DOHH2 (cell line): ENCODE measurements around the gene HEXIM2.

Experiments used
- H3F3A ChIP-seq: fragments of 200-600 bp; sonication (generic), shearing (Covaris generic); 2 replicates; pipeline ENCODE4 v1.6.0; 2016; ENCODE audit warnings: antibody characterized with exemption, mild to moderate bottlenecking; ENCODE audit not compliant: control insufficient read depth, insufficient read depth
- H3K27ac ChIP-seq: fragments of 200-600 bp; sonication (generic); 2 replicates; pipeline ENCODE4 v1.5.1; 2014; ENCODE audit warnings: low read depth, mild to moderate bottlenecking, low read length, moderate library complexity
- H3K27me3 ChIP-seq: fragments of 200-600 bp; sonication (generic); 2 replicates; pipeline ENCODE4 v1.6.1; 2014; ENCODE audit warnings: mild to moderate bottlenecking, low read length, mixed read lengths; ENCODE audit not compliant: control insufficient read depth
- H3K36me3 ChIP-seq: fragments of 200-600 bp; sonication (generic); 2 replicates; pipeline ENCODE4 v1.6.1; 2014; ENCODE audit warnings: mild to moderate bottlenecking, low read length, moderate library complexity, mixed read lengths; ENCODE audit not compliant: control insufficient read depth
- H3K4me1 ChIP-seq: fragments of 200-600 bp; sonication (generic); 2 replicates; pipeline ENCODE4 v1.6.1; 2014; ENCODE audit warnings: mild to moderate bottlenecking, low read length, mixed read lengths; ENCODE audit not compliant: control insufficient read depth
- H3K4me2 ChIP-seq: fragments of 200-600 bp; sonication (generic); 2 replicates; pipeline ENCODE4 v1.6.0; 2014; ENCODE audit warnings: mild to moderate bottlenecking, low read length, moderate library complexity
- H3K4me3 ChIP-seq: fragments of 200-600 bp; sonication (generic); 2 replicates; pipeline ENCODE4 v1.5.1; 2014; ENCODE audit warnings: mild to moderate bottlenecking, low read length, mixed read lengths
- H3K79me2 ChIP-seq: fragments of 200-600 bp; sonication (generic); 2 replicates; pipeline ENCODE4 v1.6.1; 2014; ENCODE audit warnings: mild to moderate bottlenecking, low read length, mixed read lengths; ENCODE audit not compliant: control insufficient read depth
- H3K9me2 ChIP-seq: fragments of 200-600 bp; sonication (generic); replicated peaks from 2 replicates; pipeline ENCODE4 v1.6.1; 2014; ENCODE audit warnings: mild to moderate bottlenecking, low read length, mixed read lengths; ENCODE audit not compliant: control insufficient read depth
- H3K9me3 ChIP-seq: fragments of 200-600 bp; sonication (generic); 2 replicates; pipeline ENCODE4 v1.6.1; 2014; ENCODE audit warnings: antibody characterized with exemption, low read length, mixed read lengths; ENCODE audit not compliant: control insufficient read depth, insufficient read depth
- H4K20me1 ChIP-seq: fragments of 200-600 bp; sonication (generic); 2 replicates; pipeline ENCODE4 v1.6.0; 2014; ENCODE audit warnings: low read depth, mild to moderate bottlenecking, antibody characterized with exemption, low read length, moderate library complexity; ENCODE audit not compliant: control insufficient read depth, insufficient read depth
- EZH2phosphoT487 ChIP-seq: fragments of 200-600 bp; sonication (generic); IDR thresholded peaks from 2 replicates; pipeline ENCODE4 v1.6.1; 2017; ENCODE audit warnings: borderline replicate concordance, mild to moderate bottlenecking, antibody characterized with exemption, low read length, moderate library complexity, mixed read lengths
- TF ChIP-seq, protein P1 (sequence below): fragments of 200-600 bp; sonication (generic); IDR thresholded peaks from one replicate; pipeline ENCODE4 v1.5.1; 2014; ENCODE audit warnings: antibody characterized with exemption, mild to moderate bottlenecking, low read depth, low read length; ENCODE audit not compliant: poor library complexity, severe bottlenecking

The HEXIM2 gene

DNA sequence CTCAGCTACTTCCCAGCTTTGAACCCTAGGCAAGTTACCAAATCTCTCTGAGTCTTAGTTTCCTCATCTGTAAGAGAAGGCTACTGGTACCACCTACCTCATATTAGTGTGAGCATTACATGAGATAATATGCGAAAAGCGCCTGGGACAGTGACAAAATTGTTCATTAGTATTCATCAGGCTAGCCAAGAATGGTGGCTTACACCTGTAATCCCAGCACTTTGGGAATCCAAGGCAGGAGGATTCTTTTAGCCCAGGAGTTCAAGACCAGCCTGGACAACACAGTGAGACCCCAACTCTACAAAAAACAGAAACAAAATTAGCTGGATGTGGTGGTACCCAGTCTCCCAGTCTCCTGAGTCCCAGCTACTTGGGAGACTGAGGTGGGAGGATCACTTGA lies 32.7 kb upstream of the HEXIM2 start:
- peaks cover 12% of the 10 kb centered on the region for H3K4me1 ChIP-seq
- no peaks in the 10 kb centered on the region for H3K9me3 ChIP-seq
- H3K4me2 ChIP-seq, result no peak overlapping the region
- peaks cover 3% of the 10 kb centered on the region; the same call in 1 of the 2 replicates for H3F3A ChIP-seq
- H4K20me1 ChIP-seq, result 0 out of 2 replicates have a peak, but pooled peaks cover 4% of the 10 kb centered on the region
- no peaks in the 10 kb centered on the region for H3K9me2 ChIP-seq
- no peak overlapping the region for H3K4me3 ChIP-seq
- H3K36me3 ChIP-seq, result no peaks in the 10 kb centered on the region
- no peaks in the 10 kb centered on the region for H3K79me2 ChIP-seq
- H3K27me3 ChIP-seq, result peaks cover 16% of the 10 kb centered on the region
- TF ChIP-seq, protein P1, sequence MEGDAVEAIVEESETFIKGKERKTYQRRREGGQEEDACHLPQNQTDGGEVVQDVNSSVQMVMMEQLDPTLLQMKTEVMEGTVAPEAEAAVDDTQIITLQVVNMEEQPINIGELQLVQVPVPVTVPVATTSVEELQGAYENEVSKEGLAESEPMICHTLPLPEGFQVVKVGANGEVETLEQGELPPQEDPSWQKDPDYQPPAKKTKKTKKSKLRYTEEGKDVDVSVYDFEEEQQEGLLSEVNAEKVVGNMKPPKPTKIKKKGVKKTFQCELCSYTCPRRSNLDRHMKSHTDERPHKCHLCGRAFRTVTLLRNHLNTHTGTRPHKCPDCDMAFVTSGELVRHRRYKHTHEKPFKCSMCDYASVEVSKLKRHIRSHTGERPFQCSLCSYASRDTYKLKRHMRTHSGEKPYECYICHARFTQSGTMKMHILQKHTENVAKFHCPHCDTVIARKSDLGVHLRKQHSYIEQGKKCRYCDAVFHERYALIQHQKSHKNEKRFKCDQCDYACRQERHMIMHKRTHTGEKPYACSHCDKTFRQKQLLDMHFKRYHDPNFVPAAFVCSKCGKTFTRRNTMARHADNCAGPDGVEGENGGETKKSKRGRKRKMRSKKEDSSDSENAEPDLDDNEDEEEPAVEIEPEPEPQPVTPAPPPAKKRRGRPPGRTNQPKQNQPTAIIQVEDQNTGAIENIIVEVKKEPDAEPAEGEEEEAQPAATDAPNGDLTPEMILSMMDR, result no peak
- TF ChIP-seq EZH2phosphoT487, result no peak
- no peak overlapping the region for H3K27ac ChIP-seq

DNA sequence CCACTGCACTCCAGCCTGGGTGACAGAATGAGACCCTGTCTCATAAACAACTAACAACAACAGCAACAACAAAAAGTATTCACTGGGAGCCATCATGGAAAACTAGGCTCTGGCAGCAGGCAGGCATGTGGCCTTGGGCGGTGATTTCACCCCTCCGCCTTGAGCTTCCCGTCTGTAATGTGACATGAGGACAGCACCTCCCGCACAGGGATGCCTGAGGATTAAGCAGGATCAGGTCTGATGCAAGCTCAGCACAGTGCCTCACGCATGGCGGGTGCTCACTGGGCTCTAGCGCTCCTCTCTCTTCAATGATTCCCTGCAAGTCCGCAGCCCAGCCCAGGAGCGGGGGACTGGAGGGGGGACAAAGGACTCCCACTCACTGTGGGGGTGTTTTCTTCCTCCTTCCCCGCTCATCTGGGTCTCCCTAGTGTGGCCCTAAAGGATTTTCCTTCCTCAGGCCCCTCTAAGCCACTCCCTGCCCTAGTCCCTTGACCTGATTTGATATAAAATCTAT lies 32.2 kb upstream of the HEXIM2 start:
- H3K27me3 ChIP-seq, result peaks cover 16% of the 10 kb centered on the region
- H3K4me2 ChIP-seq, result no peak overlapping the region
- no peak overlapping the region for H3K4me3 ChIP-seq
- 0 out of 2 replicates have a peak, but pooled peaks cover 4% of the 10 kb centered on the region for H4K20me1 ChIP-seq
- no peaks in the 10 kb centered on the region for H3K36me3 ChIP-seq
- H3K4me1 ChIP-seq, result peaks cover 12% of the 10 kb centered on the region
- peaks cover 4% of the 10 kb centered on the region; the same call in 1 of the 2 replicates for H3F3A ChIP-seq
- H3K27ac ChIP-seq, result no peak overlapping the region
- no peaks in the 10 kb centered on the region for H3K9me3 ChIP-seq
- H3K9me2 ChIP-seq, result no peaks in the 10 kb centered on the region
- TF ChIP-seq, protein P1, result no peak
- no peak for TF ChIP-seq EZH2phosphoT487
- H3K79me2 ChIP-seq, result no peaks in the 10 kb centered on the region

DNA sequence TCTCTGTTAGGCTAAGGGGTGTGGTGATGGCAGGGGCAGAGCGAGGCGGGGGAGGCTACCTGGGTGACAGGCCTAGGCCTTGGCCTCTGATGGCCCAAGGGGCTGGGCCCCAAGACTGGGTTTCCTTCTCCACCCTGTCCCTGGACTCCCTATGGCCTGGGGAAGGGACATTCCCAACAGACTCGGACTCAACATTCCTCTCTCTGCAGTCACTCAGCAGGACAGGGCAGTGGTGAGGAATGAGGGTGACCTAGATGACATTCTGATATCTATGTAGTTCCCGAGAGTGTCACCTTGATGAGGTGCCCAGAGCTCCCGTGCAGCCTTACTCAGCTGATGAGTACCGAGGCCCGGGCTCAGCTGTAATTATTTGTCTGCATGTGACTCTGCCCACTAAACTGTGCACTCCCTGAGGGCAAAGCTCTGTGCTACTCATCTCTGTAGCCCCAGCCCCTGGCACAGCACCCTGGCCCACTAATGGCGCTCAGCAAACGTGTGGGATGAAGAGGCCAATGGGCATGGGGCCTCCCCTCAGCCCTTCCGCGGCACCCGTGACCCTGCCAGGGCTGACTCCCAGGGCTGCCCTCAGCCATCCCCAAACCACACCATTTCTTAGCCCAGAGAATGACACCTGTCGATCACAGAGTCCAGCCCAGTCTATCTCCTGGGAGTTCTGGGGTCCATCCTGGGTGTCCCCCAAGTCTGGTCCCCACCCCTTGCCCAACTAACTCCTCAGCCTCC lies 31.6 kb upstream of the HEXIM2 start:
- Histone ChIP-seq H3K4me2 (no peak overlapping the region), H3K36me3 (no peaks in the 10 kb centered on the region), H3K4me1 (peaks cover 12% of the 10 kb centered on the region), H3F3A (peaks cover 4% of the 10 kb centered on the region; the same call in 1 of the 2 replicates), H3K9me2 (no peaks in the 10 kb centered on the region), H4K20me1 (0 out of 2 replicates have a peak, but pooled peaks cover 4% of the 10 kb centered on the region), H3K27ac (no peak overlapping the region), H3K9me3 (no peaks in the 10 kb centered on the region), H3K79me2 (no peaks in the 10 kb centered on the region), H3K4me3 (no peak overlapping the region), H3K27me3 (peaks cover 16% of the 10 kb centered on the region)
- TF ChIP-seq, protein P1, result no peak
- TF ChIP-seq EZH2phosphoT487, result no peak
